OCI-LY7 (cell line): ENCODE measurements around the gene UBE2E3. TPM values are rescaled to one million over a fixed set of nuclear protein-coding genes. Genes with fewer than 3 reads are reported as not detected.

Experiments
- BruUV-seq: library from RNA; stranded (reverse); fragments of 400-500 nt; replicated peaks from 2 replicates; lab custom pipeline; 2021; lab: Mats Ljungman, UMichigan
- CTCF ChIA-PET: fragments of 300-600 bp; sonication (Branson Sonifier 250); formaldehyde crosslinking; loops from one replicate; lab custom pipeline; 2022; ENCODE audit warnings: antibody characterized with exemption; ENCODE audit not compliant: unreplicated experiment; lab: Charles Lee
- POLR2A ChIA-PET: fragments of 300-600 bp; sonication (Branson Sonifier 250); formaldehyde crosslinking; loops from one replicate; lab custom pipeline; 2022; ENCODE audit warnings: antibody characterized with exemption; lab: Charles Lee
- DNase-seq: peaks from one replicate; pipeline ENCODE4 v3.0.0-alpha.2; 2015; ENCODE audit warnings: low spot score
- H2AFZ ChIP-seq: fragments of 200-600 bp; sonication (generic), shearing (Covaris generic); 2 replicates; pipeline ENCODE4 v1.6.1; 2014; ENCODE audit warnings: mild to moderate bottlenecking, antibody characterized with exemption, low read length, moderate library complexity
- H3K27ac ChIP-seq: fragments of 200-600 bp; sonication (generic); 2 replicates; pipeline ENCODE4 v1.5.1; 2014; ENCODE audit warnings: mixed run types, low read depth, mild to moderate bottlenecking, moderate library complexity, low read length, inconsistent platforms; ENCODE audit not compliant: poor library complexity, severe bottlenecking
- H3K36me3 ChIP-seq: fragments of 200-600 bp; sonication (generic); 2 replicates; pipeline ENCODE4 v1.6.1; 2014; ENCODE audit warnings: mild to moderate bottlenecking, antibody characterized with exemption, low read length, moderate library complexity, mixed read lengths; ENCODE audit not compliant: insufficient read depth
- H3K4me1 ChIP-seq: fragments of 200-600 bp; sonication (generic); 2 replicates; pipeline ENCODE4 v1.5.1; 2014; ENCODE audit warnings: mild to moderate bottlenecking, low read length; ENCODE audit not compliant: insufficient read depth, poor library complexity, severe bottlenecking
- H3K4me2 ChIP-seq: fragments of 200-600 bp; sonication (generic); 2 replicates; pipeline ENCODE4 v1.6.1; 2014; ENCODE audit warnings: mild to moderate bottlenecking, low read length
- H3K4me3 ChIP-seq: fragments of 200-600 bp; sonication (generic); 2 replicates; pipeline ENCODE4 v1.5.1; 2014; ENCODE audit warnings: mild to moderate bottlenecking, low read depth, low read length; ENCODE audit not compliant: poor library complexity, severe bottlenecking
- H3K79me2 ChIP-seq: fragments of 200-600 bp; sonication (generic); 2 replicates; pipeline ENCODE4 v1.6.1; 2016; ENCODE audit warnings: low read depth, mild to moderate bottlenecking, low read length, moderate library complexity, mixed read lengths; ENCODE audit not compliant: insufficient read depth
- H3K9me2 ChIP-seq: fragments of 200-600 bp; sonication (generic); 2 replicates; pipeline ENCODE4 v1.6.1; 2016; ENCODE audit warnings: mild to moderate bottlenecking, low read length, mixed read lengths; ENCODE audit not compliant: insufficient read depth
- H3K9me3 ChIP-seq: fragments of 200-600 bp; sonication (generic); 2 replicates; pipeline ENCODE4 v1.6.1; 2014; ENCODE audit warnings: mild to moderate bottlenecking, mixed run types, low read length, mixed read lengths
- H4K20me1 ChIP-seq: fragments of 200-600 bp; sonication (generic); 2 replicates; pipeline ENCODE4 v1.6.1; 2014; ENCODE audit warnings: mild to moderate bottlenecking, antibody characterized with exemption, low read length, moderate library complexity, mixed read lengths; ENCODE audit not compliant: insufficient read depth
- CTCF ChIP-seq: fragments of 200-600 bp; sonication (generic); conservative IDR thresholded peaks from 2 replicates; pipeline ENCODE4 v1.5.1; 2014; ENCODE audit warnings: mild to moderate bottlenecking, antibody characterized with exemption, low read length, moderate library complexity, mixed read lengths
- EZH2phosphoT487 ChIP-seq: fragments of 200-600 bp; sonication (generic); IDR thresholded peaks from 2 replicates; pipeline ENCODE4 v1.6.1; 2018; ENCODE audit warnings: low read depth, borderline replicate concordance, mild to moderate bottlenecking, mixed run types, antibody characterized with exemption, low read length, moderate library complexity, mixed read lengths
- intact Hi-C: fragments of 100-400 bp; cut with micrococcal nuclease; formaldehyde crosslinking; loops from one replicate; pipeline ENCODE4 v1.10.0; 2022; ENCODE audit not compliant: unreplicated experiment
- total RNA-seq, 2 experiments: library from RNA; depleted of rRNA in 1 of 2; stranded (reverse); fragments of >200 nt in 1 of 2; shearing (Covaris generic) in 1 of 2; gene quantifications; 2 replicates each; pipeline ENCODE4 v1.2.3, GENCODE V29; 2014 to 2022

Gene UBE2E3
- total RNA-seq, 2 experiments from 2014 or later = 33.7 to 48.6 TPM

DNA sequence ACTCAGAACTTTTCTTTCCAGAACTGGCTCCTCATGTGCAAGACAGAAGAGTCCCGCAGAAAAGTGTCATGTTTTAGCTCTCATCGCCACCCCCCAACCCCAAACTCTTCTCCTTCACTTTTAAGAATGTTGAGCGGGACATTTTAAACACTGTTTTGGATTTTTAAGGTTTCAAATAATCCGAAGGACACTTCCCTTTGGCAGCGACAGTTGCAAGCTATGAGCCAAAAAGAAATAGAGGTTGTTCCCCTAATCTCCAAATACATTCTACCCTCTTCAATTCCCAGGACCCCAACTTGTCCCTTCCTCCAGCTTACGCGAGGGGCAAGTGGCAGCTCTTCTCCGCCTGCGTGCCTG lies 678 bp upstream of the UBE2E3 start:
- CTCF ChIA-PET = no interaction called here
- peaks cover 16% of the 10 kb centered on the region; the same call in 1 of the 2 replicates for H3K36me3 ChIP-seq
- H3K9me2 ChIP-seq = no peaks in the 10 kb centered on the region
- TF ChIP-seq CTCF (no peak), EZH2phosphoT487 (no peak)
- POLR2A ChIA-PET = interaction anchor here (0.6 to 2.6 kb wide), 9 partner anchors 9 to 822 kb away, joined by 3 to 20 read pairs (median 3); no protein-coding TSS in a partner anchor
- no peak for DNase-seq
- no peaks in the 10 kb centered on the region for H3K79me2 ChIP-seq
- peak overlapping the region; percentile 80 for H2AFZ ChIP-seq
- no peaks in the 10 kb centered on the region for H4K20me1 ChIP-seq
- H3K4me3 ChIP-seq = peak overlapping the region; percentile 69
- peak overlapping the region; percentile 63 for H3K4me2 ChIP-seq
- no peak overlapping the region for H3K27ac ChIP-seq
- no peaks in the 10 kb centered on the region for H3K9me3 ChIP-seq
- no TSS peak for BruUV-seq
- intact Hi-C loops = loop anchor here (2.0 to 5.0 kb wide), 4 partner anchors 79 to 913 kb away; partner anchors contain the start of genes ITGA4 and ITPRID2
- H3K4me1 ChIP-seq = peaks cover 38% of the 10 kb centered on the region

GRCh38 chr2:180980943-180981911 lies 822 bp downstream of the UBE2E3 start:
- ChIA-PET POLR2A (interaction anchor here (0.6 to 2.6 kb wide), 7 partner anchors 12 to 1932 kb away, joined by 3 to 20 read pairs (median 5); no protein-coding TSS in a partner anchor), CTCF (interaction anchor here (1.3 kb wide), 1 partner anchor 12 kb away, joined by 3 read pairs; no protein-coding TSS in a partner anchor)
- peak overlapping the region; percentile 88 for H3K4me3 ChIP-seq
- peaks cover 16% of the 10 kb centered on the region; the same call in 1 of the 2 replicates for H3K36me3 ChIP-seq
- no peaks in the 10 kb centered on the region for H3K9me3 ChIP-seq
- peak overlapping the region; percentile 85; the same call in 1 of the 2 replicates for H2AFZ ChIP-seq
- H3K4me2 ChIP-seq = peak overlapping the region; percentile 96
- H3K27ac ChIP-seq = no peak overlapping the region
- no peaks in the 10 kb centered on the region for H3K9me2 ChIP-seq
- H4K20me1 ChIP-seq = no peaks in the 10 kb centered on the region
- peaks cover 38% of the 10 kb centered on the region for H3K4me1 ChIP-seq
- no peaks in the 10 kb centered on the region for H3K79me2 ChIP-seq
- no peak for TF ChIP-seq EZH2phosphoT487
- no peak for TF ChIP-seq CTCF
- TSS peak; percentile 45 for BruUV-seq
- intact Hi-C loops = loop anchor here (2.0 to 5.0 kb wide), 4 partner anchors 78 to 911 kb away; partner anchors contain the start of genes ITGA4 and ITPRID2
- DNase-seq = peak; percentile 55
